MM.1S (cell line): ENCODE data around the gene ADARB2.

Source experiments
- DNase-seq: peaks from one replicate; pipeline ENCODE4 v3.0.0-alpha.2; 2015
- H2AFZ ChIP-seq: fragments of 300-600 bp; sonication (generic); 2 replicates; pipeline ENCODE4 v1.6.0; 2016; ENCODE audit warnings: antibody characterized with exemption, low read length
- H3F3A ChIP-seq: fragments of 300-600 bp; sonication (generic); 2 replicates; pipeline ENCODE4 v1.6.1; 2016; ENCODE audit warnings: mild to moderate bottlenecking, antibody characterized with exemption, low read length, moderate library complexity, mixed read lengths; ENCODE audit not compliant: insufficient read depth
- H3K27ac ChIP-seq: fragments of 300-600 bp; sonication (generic); 2 replicates; pipeline ENCODE4 v1.5.1; 2016; ENCODE audit warnings: mild to moderate bottlenecking, low read length
- H3K27me3 ChIP-seq: fragments of 300-600 bp; sonication (generic); replicated peaks from 2 replicates; pipeline ENCODE4 v1.6.0; 2016; ENCODE audit warnings: low read length; ENCODE audit not compliant: insufficient read depth
- H3K36me3 ChIP-seq: fragments of 300-600 bp; sonication (generic); replicated peaks from 2 replicates; pipeline ENCODE4 v1.6.1; 2016; ENCODE audit warnings: mild to moderate bottlenecking, low read length, mixed read lengths; ENCODE audit not compliant: insufficient read depth
- H3K4me1 ChIP-seq: fragments of 300-600 bp; sonication (generic); 2 replicates; pipeline ENCODE4 v1.6.1; 2016; ENCODE audit warnings: low read length, mixed read lengths
- H3K4me2 ChIP-seq: fragments of 300-600 bp; sonication (generic); 2 replicates; pipeline ENCODE4 v1.6.0; 2016; ENCODE audit warnings: low read depth, low read length
- H3K4me3 ChIP-seq: fragments of 300-600 bp; sonication (generic); 2 replicates; pipeline ENCODE4 v1.5.1; 2016; ENCODE audit warnings: low read length, mixed read lengths
- H3K79me2 ChIP-seq: fragments of 300-600 bp; sonication (generic); 2 replicates; pipeline ENCODE4 v1.6.1; 2016; ENCODE audit warnings: mixed run types, low read length, mixed read lengths
- H3K9ac ChIP-seq: fragments of 300-600 bp; sonication (generic); 2 replicates; pipeline ENCODE4 v1.6.1; 2016; ENCODE audit warnings: low read length, mixed read lengths
- H3K9me2 ChIP-seq: fragments of 300-600 bp; sonication (generic); replicated peaks from 2 replicates; pipeline ENCODE4 v1.6.1; 2016; ENCODE audit warnings: mild to moderate bottlenecking, low read length, mixed read lengths; ENCODE audit not compliant: insufficient read depth
- H3K9me3 ChIP-seq: fragments of 300-600 bp; sonication (generic); replicated peaks from 2 replicates; pipeline ENCODE4 v1.6.1; 2016; ENCODE audit warnings: mild to moderate bottlenecking, low read length, mixed read lengths; ENCODE audit not compliant: insufficient read depth
- H4K20me1 ChIP-seq: fragments of 300-600 bp; sonication (generic); 2 replicates; pipeline ENCODE4 v1.6.1; 2016; ENCODE audit warnings: mild to moderate bottlenecking, low read length, moderate library complexity, mixed read lengths; ENCODE audit not compliant: insufficient read depth
- EZH2 ChIP-seq: fragments of 300-600 bp; sonication (generic); optimal IDR thresholded peaks from 2 replicates; pipeline ENCODE3; 2017; ENCODE audit warnings: low read depth, mild to moderate bottlenecking, antibody characterized with exemption, low read length, mixed read lengths
- EZH2phosphoT487 ChIP-seq: fragments of 300-600 bp; sonication (generic); IDR thresholded peaks from 2 replicates; pipeline ENCODE4 v1.6.1; 2018; ENCODE audit warnings: antibody characterized with exemption, low read length
- TF ChIP-seq, protein P1 (sequence below): fragments of 300-600 bp; sonication (generic); IDR thresholded peaks from 2 replicates; pipeline ENCODE4 v1.5.1; 2016; ENCODE audit warnings: antibody characterized with exemption, low read length, mixed read lengths

Gene ADARB2

DNA sequence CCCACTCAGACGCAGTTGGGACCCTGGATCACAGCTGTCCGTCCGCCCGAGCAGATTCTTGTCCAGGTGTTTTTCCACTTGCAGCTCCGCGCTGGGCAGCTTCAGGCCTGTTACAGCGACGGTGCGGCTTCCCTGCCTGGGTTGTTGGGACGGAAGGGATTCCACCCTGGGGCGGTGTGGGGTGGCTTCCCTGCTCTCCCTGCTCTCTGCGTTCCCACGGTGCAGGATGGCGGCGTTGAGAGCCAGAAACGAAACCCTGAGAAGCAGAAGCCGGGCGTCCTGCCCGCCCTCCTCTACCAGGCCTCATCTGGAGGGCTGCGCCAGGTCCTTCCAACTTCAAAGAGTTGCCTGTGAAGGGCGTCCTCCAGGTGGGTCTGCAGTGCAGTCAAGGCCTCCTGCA is 194.4 kb downstream of the ADARB2 start:
- Histone ChIP-seq H3K36me3 (no peaks in the 10 kb centered on the region), H3K79me2 (no peaks in the 10 kb centered on the region), H3K9me3 (no peaks in the 10 kb centered on the region), H4K20me1 (no peaks in the 10 kb centered on the region), H3K4me3 (no peak overlapping the region), H3K4me2 (no peak overlapping the region), H3K9me2 (no peaks in the 10 kb centered on the region), H3F3A (no peaks in the 10 kb centered on the region), H3K4me1 (no peaks in the 10 kb centered on the region), H3K27me3 (no peaks in the 10 kb centered on the region), H3K9ac (no peak overlapping the region), H2AFZ (no peak overlapping the region), H3K27ac (no peak overlapping the region)
- DNase-seq = no peak
- TF ChIP-seq EZH2phosphoT487 (no peak), EZH2 (no peak)
- TF ChIP-seq, protein P1, sequence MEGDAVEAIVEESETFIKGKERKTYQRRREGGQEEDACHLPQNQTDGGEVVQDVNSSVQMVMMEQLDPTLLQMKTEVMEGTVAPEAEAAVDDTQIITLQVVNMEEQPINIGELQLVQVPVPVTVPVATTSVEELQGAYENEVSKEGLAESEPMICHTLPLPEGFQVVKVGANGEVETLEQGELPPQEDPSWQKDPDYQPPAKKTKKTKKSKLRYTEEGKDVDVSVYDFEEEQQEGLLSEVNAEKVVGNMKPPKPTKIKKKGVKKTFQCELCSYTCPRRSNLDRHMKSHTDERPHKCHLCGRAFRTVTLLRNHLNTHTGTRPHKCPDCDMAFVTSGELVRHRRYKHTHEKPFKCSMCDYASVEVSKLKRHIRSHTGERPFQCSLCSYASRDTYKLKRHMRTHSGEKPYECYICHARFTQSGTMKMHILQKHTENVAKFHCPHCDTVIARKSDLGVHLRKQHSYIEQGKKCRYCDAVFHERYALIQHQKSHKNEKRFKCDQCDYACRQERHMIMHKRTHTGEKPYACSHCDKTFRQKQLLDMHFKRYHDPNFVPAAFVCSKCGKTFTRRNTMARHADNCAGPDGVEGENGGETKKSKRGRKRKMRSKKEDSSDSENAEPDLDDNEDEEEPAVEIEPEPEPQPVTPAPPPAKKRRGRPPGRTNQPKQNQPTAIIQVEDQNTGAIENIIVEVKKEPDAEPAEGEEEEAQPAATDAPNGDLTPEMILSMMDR = no peak

DNA sequence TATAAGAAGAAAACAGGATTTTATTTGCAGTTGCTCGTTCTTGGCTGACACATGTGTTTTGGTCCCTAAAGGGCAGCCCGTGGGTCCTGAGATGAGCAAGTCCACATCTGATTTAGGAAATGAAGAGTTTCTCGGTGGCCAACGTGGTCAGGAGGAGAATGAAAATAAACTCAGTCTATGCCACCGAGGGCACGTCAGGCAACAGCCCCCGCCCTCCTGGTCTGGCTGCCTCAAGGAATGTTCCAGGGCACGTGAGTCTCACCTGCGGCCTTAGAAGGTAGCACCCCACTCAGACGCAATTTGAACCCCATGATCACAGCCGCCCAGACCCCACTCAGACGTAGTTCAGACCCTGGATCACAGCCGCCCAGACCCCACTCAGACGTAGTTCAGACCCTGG is 197.2 kb downstream of the ADARB2 start:
- Histone ChIP-seq H3F3A (no peaks in the 10 kb centered on the region), H2AFZ (no peak overlapping the region), H3K9ac (no peak overlapping the region), H3K27ac (no peak overlapping the region), H3K4me1 (no peaks in the 10 kb centered on the region), H3K9me3 (no peaks in the 10 kb centered on the region), H3K9me2 (no peaks in the 10 kb centered on the region), H3K36me3 (no peaks in the 10 kb centered on the region), H3K27me3 (no peaks in the 10 kb centered on the region), H4K20me1 (no peaks in the 10 kb centered on the region), H3K79me2 (no peaks in the 10 kb centered on the region), H3K4me2 (no peak overlapping the region), H3K4me3 (no peak overlapping the region)
- DNase-seq = no peak
- TF ChIP-seq EZH2phosphoT487 = no peak
- TF ChIP-seq, protein P1 = no peak
- TF ChIP-seq EZH2 = no peak

DNA sequence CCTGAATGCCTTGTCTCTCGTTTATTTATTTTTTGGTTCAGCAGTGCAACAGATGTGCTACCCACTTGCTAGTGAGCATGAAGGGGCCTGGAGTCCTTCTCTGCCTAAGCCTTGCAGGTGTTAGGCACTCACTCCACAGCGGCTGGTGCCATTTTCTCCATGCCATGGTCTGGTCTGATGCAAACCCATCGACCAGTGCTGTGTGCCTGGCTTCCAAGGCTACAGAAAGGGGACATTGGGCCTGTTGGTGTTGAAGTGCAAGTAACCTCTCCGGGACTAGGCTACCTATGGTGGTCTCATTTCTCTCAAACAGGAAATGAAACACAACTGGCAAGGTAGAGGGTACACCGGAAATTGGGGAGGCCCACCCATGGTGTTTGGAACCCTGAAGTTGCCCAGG is 198.1 kb downstream of the ADARB2 start:
- Histone ChIP-seq H2AFZ (no peak overlapping the region), H3K4me1 (no peaks in the 10 kb centered on the region), H3K27ac (no peak overlapping the region), H3F3A (no peaks in the 10 kb centered on the region), H3K36me3 (no peaks in the 10 kb centered on the region), H3K9me3 (no peaks in the 10 kb centered on the region), H3K79me2 (no peaks in the 10 kb centered on the region), H3K27me3 (no peaks in the 10 kb centered on the region), H3K9me2 (no peaks in the 10 kb centered on the region), H3K4me3 (no peak overlapping the region), H4K20me1 (no peaks in the 10 kb centered on the region), H3K4me2 (no peak overlapping the region), H3K9ac (no peak overlapping the region)
- no peak for DNase-seq
- TF ChIP-seq EZH2phosphoT487 = no peak
- TF ChIP-seq, protein P1 = no peak
- no peak for TF ChIP-seq EZH2
